ENCODE data around the gene OXCT1. TPM values are rescaled to one million over a fixed set of nuclear protein-coding genes. Genes with fewer than 3 reads are reported as not detected.

OXCT1 gene
- total and polyA plus RNA-seq, 2 of the 4 experiments (the other 2 are of a cell fraction): 14.2 to 16.3 TPM

GRCh38 chr5:41878643-41879478, 8.6 kb upstream of the OXCT1 start:
- no peaks in the 10 kb centered on the region for H4K20me1 ChIP-seq (ENCODE audit: insufficient read depth, low read length)
- no peak overlapping the region for H3K4me2 ChIP-seq (ENCODE audit: low read depth, low read length)
- no peaks in the 10 kb centered on the region for H3K9me3 ChIP-seq (ENCODE audit: control insufficient read depth, insufficient read depth, low read length)
- intact Hi-C loops (cut with micrococcal nuclease) (no loop called here), dilution Hi-C loops (cut with HindIII; ENCODE audit: low sequenced_read_pairs, unreplicated experiment) (no loop called here), in situ Hi-C loops (cut with MboI; ENCODE audit: low sequenced_read_pairs) (no loop called here)
- H3K14ac ChIP-seq (replicated peaks; ENCODE audit: low read depth, low read length): no peak overlapping the region
- H3K4me1 ChIP-seq (ENCODE audit: control insufficient read depth, insufficient read depth, low read length): no peaks in the 10 kb centered on the region
- H2BK15ac ChIP-seq (ENCODE audit: low read depth, low read length): no peak overlapping the region
- ATAC-seq (ENCODE audit: low read depth) (no peak), DNase-seq (no peak)
- no peak overlapping the region for H3K4ac ChIP-seq (ENCODE audit: low read depth, low read length)
- no peak overlapping the region for H2BK5ac ChIP-seq (ENCODE audit: low read depth, low read length, poor library complexity, severe bottlenecking)
- H3K56ac ChIP-seq (ENCODE audit: extremely low read depth, insufficient read depth, low read length): no peak overlapping the region
- no peak overlapping the region for H4K91ac ChIP-seq (ENCODE audit: insufficient read depth, low read depth, low read length)
- no peak overlapping the region for H2BK20ac ChIP-seq (ENCODE audit: low read depth, low read length)
- no peak overlapping the region for H2BK120ac ChIP-seq (ENCODE audit: low read depth, low read length)
- WGBS, 2 experiments (ENCODE audit: extremely low coverage in 2 of 2, insufficient read length in 1 of 2): no CpG with 5 or more reads among the region's 3 CpGs
- no peak overlapping the region for H3K23ac ChIP-seq (ENCODE audit: low read depth, low read length)
- H2AFZ ChIP-seq (replicated peaks; ENCODE audit: low read length, poor library complexity): no peak overlapping the region
- no peak overlapping the region for H2AK9ac ChIP-seq (replicated peaks; ENCODE audit: low read depth, low read length, poor library complexity)
- H3K27me3 ChIP-seq (ENCODE audit: control insufficient read depth, insufficient read depth, low read length): peaks cover 3% of the 10 kb centered on the region
- H3K9me1 ChIP-seq (ENCODE audit: insufficient read depth, low read length): no peaks in the 10 kb centered on the region
- H3K9ac ChIP-seq (ENCODE audit: low read depth, low read length): no peak overlapping the region
- H4K5ac ChIP-seq (ENCODE audit: low read depth, low read length): no peak overlapping the region
- no peaks in the 10 kb centered on the region for H3K36me3 ChIP-seq (ENCODE audit: control insufficient read depth, insufficient read depth, low read length)
- no peaks in the 10 kb centered on the region for H3K79me1 ChIP-seq (ENCODE audit: low read depth in 1 of 2, low read length in 2 of 2)
- no TSS peak for BruUV-seq (replicated peaks)
- no peak overlapping the region for H3K27ac ChIP-seq (ENCODE audit: insufficient read depth, low read length)
- no peak overlapping the region for H4K8ac ChIP-seq (ENCODE audit: low read depth in 2 of 2, low read length in 2 of 2)
- no peak overlapping the region for H2AK5ac ChIP-seq (ENCODE audit: low read depth, low read length)
- ChIA-PET CTCF (interaction anchor here (0.6 kb wide), 1 partner anchor 25 kb away, joined by 3 read pairs; the partner anchor contains the start of gene RIMOC1), POLR2A (ENCODE audit: unreplicated experiment) (no interaction called here)
- H3K18ac ChIP-seq (ENCODE audit: low read depth, low read length): no peak overlapping the region
- no peak overlapping the region for H3K4me3 ChIP-seq (ENCODE audit: insufficient read depth, low read depth, low read length)
- no peak for TF ChIP-seq MAFK (IDR thresholded peaks at IDR 0.05; ENCODE audit: low read depth, low read length)
- no peak for TF ChIP-seq MAZ (IDR thresholded peaks at IDR 0.05; ENCODE audit: borderline replicate concordance, low read depth, low read length)
- TF ChIP-seq FOS (IDR thresholded peaks at IDR 0.05; ENCODE audit: low read depth, low read length): no peak
- no peak for TF ChIP-seq CEBPB (IDR thresholded peaks at IDR 0.05; ENCODE audit: low read depth, low read length)
- TF ChIP-seq SMC3 (IDR thresholded peaks at IDR 0.05; ENCODE audit: low read depth, low read length): no peak
- TF ChIP-seq CHD1 (IDR thresholded peaks at IDR 0.05; ENCODE audit: low read depth, low read length): no peak
- no peak for TF ChIP-seq CTCF (conservative IDR thresholded peaks at IDR 0.05; ENCODE audit: low read depth, low read length)
- TF ChIP-seq, protein P1, sequence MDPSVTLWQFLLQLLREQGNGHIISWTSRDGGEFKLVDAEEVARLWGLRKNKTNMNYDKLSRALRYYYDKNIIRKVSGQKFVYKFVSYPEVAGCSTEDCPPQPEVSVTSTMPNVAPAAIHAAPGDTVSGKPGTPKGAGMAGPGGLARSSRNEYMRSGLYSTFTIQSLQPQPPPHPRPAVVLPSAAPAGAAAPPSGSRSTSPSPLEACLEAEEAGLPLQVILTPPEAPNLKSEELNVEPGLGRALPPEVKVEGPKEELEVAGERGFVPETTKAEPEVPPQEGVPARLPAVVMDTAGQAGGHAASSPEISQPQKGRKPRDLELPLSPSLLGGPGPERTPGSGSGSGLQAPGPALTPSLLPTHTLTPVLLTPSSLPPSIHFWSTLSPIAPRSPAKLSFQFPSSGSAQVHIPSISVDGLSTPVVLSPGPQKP (IDR thresholded peaks at IDR 0.05; ENCODE audit: borderline replicate concordance, low read depth, low read length): no peak
- TF ChIP-seq BHLHE40 (IDR thresholded peaks at IDR 0.05; ENCODE audit: low read depth, low read length): no peak
- TF ChIP-seq NFE2L2 (IDR thresholded peaks at IDR 0.05; ENCODE audit: low read depth, low read length): no peak
- TF ChIP-seq RFX5 (IDR thresholded peaks at IDR 0.05; ENCODE audit: low read depth, low read length): no peak
- no peak for TF ChIP-seq RCOR1 (IDR thresholded peaks at IDR 0.05; ENCODE audit: insufficient replicate concordance, low read length)
- no peak for TF ChIP-seq POLR2A (IDR thresholded peaks at IDR 0.05; ENCODE audit: low read depth, low read length)
- TF ChIP-seq, protein P2, sequence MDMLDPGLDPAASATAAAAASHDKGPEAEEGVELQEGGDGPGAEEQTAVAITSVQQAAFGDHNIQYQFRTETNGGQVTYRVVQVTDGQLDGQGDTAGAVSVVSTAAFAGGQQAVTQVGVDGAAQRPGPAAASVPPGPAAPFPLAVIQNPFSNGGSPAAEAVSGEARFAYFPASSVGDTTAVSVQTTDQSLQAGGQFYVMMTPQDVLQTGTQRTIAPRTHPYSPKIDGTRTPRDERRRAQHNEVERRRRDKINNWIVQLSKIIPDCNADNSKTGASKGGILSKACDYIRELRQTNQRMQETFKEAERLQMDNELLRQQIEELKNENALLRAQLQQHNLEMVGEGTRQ (IDR thresholded peaks at IDR 0.05; ENCODE audit: low read depth, low read length): no peak
- no peak for TF ChIP-seq RAD21 (IDR thresholded peaks at IDR 0.05; ENCODE audit: low read length)
